HG02763 (cell line): ENCODE measurements around the gene IGFALS.
"Not testable (repeated sequence)": the region's sequence is repeated elsewhere in the genome, so short reads cannot be mapped to it uniquely, and the experiment has no call there.

Experiments used
- ATAC-seq: cut with Tn5 transposase; IDR thresholded peaks from one replicate; pipeline ENCODE4 v1.9.1; 2021; ENCODE audit warnings: mild to moderate bottlenecking, moderate library complexity; ENCODE audit not compliant: unreplicated experiment

IGFALS gene

GRCh38 chr16:1818204-1818872 is 24.8 kb upstream of the IGFALS start:
- ATAC-seq, result no peak

- no peak for ATAC-seq
Observed at GRCh38 chr16:1817716-1818115, 24.2 kb upstream of the IGFALS start.

- no peak for ATAC-seq
Observed at GRCh38 chr16:1817276-1817589, 23.7 kb upstream of the IGFALS start.

- no peak for ATAC-seq
Observed at GRCh38 chr16:1816396-1817275, 23.1 kb upstream of the IGFALS start.

GRCh38 chr16:1815461-1815860 is 22.0 kb upstream of the IGFALS start:
- no peak for ATAC-seq

GRCh38 chr16:1812732-1813163 is 19.2 kb upstream of the IGFALS start:
- no peak for ATAC-seq

GRCh38 chr16:1810536-1810935 is 17.0 kb upstream of the IGFALS start:
- ATAC-seq, result no peak

GRCh38 chr16:1810106-1810505 is 16.6 kb upstream of the IGFALS start:
- ATAC-seq, result no peak

- no peak for ATAC-seq
Observed at GRCh38 chr16:1809281-1809801, 15.8 kb upstream of the IGFALS start.

- ATAC-seq, result no peak
Observed at GRCh38 chr16:1808691-1809090, 15.2 kb upstream of the IGFALS start.

- ATAC-seq, result no peak
Observed at GRCh38 chr16:1807626-1808025, 14.1 kb upstream of the IGFALS start.

- no peak for ATAC-seq
Observed at GRCh38 chr16:1800701-1801100, 7.2 kb upstream of the IGFALS start.

GRCh38 chr16:1799263-1799662 is 5.8 kb upstream of the IGFALS start:
- ATAC-seq, result not testable (repeated sequence)

- ATAC-seq, result no peak
Observed at GRCh38 chr16:1794908-1795666, 1.6 kb upstream of the IGFALS start.

GRCh38 chr16:1794221-1794871 is 841 bp upstream of the IGFALS start:
- ATAC-seq, result no peak

GRCh38 chr16:1792836-1793577 is 498 bp downstream of the IGFALS start:
- no peak for ATAC-seq

GRCh38 chr16:1791943-1792812 is 1.3 kb downstream of the IGFALS start:
- ATAC-seq, result no peak

GRCh38 chr16:1791256-1791942 is 2.1 kb downstream of the IGFALS start:
- ATAC-seq, result no peak
